ENCODE measurements around the gene MVP. TPM values are rescaled to one million over a fixed set of nuclear protein-coding genes. Genes with fewer than 3 reads are reported as not detected.
"Not testable (repeated sequence)": the region's sequence is repeated elsewhere in the genome, so short reads cannot be mapped to it uniquely, and the experiment has no call there.

MVP gene
- 10 to 100 TPM; 30.7 to 30.8 TPM for total RNA-seq

DNA sequence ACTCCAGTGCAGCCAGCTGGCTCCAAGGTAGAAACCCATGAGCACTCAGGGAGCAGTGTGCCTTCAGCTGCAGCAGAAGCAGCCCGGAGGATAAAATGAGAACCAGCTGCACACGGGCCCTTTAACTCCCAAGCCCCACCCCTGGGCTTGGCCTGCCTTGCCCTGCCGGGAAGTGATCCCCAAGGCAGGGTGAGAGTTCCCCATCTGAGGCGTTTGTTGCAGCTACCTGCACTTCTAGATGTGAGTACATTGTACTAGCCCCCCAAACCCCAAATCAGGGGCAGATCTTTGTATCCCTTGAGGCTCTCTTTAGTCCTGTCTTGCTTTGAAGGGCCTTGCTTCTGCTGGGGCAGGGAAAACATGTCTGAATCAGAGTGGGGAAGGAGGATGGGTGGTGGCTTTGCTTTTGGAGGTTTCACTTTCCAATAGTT lies at the start of gene MVP:
Gene MVP (plus strand): TSS at position 192 of the 431 bp plus-strand sequence. CDS start 10,088 bp downstream, outside the sequence.
- peaks cover 4% of the 10 kb centered on the region for H3K27me3 Mint-ChIP-seq
- no peaks in the 10 kb centered on the region for H3K9me3 Mint-ChIP-seq
- H3K4me3 Mint-ChIP-seq = peak within 1 kb of the TSS; percentile 89
- H3K36me3 Mint-ChIP-seq = peaks cover 24% of the 10 kb centered on the region
- peak; percentile 59 for DNase-seq
- H3K4me1 Mint-ChIP-seq = peaks cover 65% of the 10 kb centered on the region
- peak within 1 kb of the TSS; percentile 94 for H3K27ac Mint-ChIP-seq

- H3K4me3 Mint-ChIP-seq, H3K27ac Mint-ChIP-seq, H3K9me3 Mint-ChIP-seq, H3K27me3 Mint-ChIP-seq, DNase-seq, H3K36me3 Mint-ChIP-seq: not testable (repeated sequence)
- H3K4me1 Mint-ChIP-seq = peaks cover 13% of the 10 kb centered on the region
Observed at GRCh38 chr16:29772330-29772729, 47.9 kb upstream of the MVP start.

- no peaks in the 10 kb centered on the region for H3K36me3 Mint-ChIP-seq
- no peaks in the 10 kb centered on the region for H3K9me3 Mint-ChIP-seq
Observed at GRCh38 chr16:29774730-29775129, 45.5 kb upstream of the MVP start.

GRCh38 chr16:29775742-29776408 lies 44.4 kb upstream of the MVP start:
- DNase-seq = no peak
- Mint-ChIP-seq H3K4me3 (no peak overlapping the region), H3K27ac (no peak overlapping the region), H3K4me1 (peaks cover 15% of the 10 kb centered on the region), H3K36me3 (no peaks in the 10 kb centered on the region), H3K9me3 (no peaks in the 10 kb centered on the region), H3K27me3 (no peaks in the 10 kb centered on the region)

More at GRCh38 chr16:29774730-29775129, 45.5 kb upstream of the MVP start:
- Mint-ChIP-seq H3K27ac (no peak overlapping the region), H3K4me3 (no peak overlapping the region), H3K4me1 (peaks cover 16% of the 10 kb centered on the region), H3K27me3 (no peaks in the 10 kb centered on the region)
- no peak for DNase-seq

GRCh38 chr16:29777576-29778350 lies 42.5 kb upstream of the MVP start, which contains the start of gene ZG16:
Gene ZG16 (plus strand): TSS chr16:29778256. CDS start chr16:29779267, 1,011 bp downstream.
- no peak within 1 kb of the TSS for H3K4me3 Mint-ChIP-seq
- H3K36me3 Mint-ChIP-seq = no peaks in the 10 kb centered on the region
- H3K27ac Mint-ChIP-seq = no peak within 1 kb of the TSS
- H3K9me3 Mint-ChIP-seq = no peaks in the 10 kb centered on the region
- DNase-seq = no peak
- peaks cover 17% of the 10 kb centered on the region for H3K4me1 Mint-ChIP-seq
- no peaks in the 10 kb centered on the region for H3K27me3 Mint-ChIP-seq

DNA sequence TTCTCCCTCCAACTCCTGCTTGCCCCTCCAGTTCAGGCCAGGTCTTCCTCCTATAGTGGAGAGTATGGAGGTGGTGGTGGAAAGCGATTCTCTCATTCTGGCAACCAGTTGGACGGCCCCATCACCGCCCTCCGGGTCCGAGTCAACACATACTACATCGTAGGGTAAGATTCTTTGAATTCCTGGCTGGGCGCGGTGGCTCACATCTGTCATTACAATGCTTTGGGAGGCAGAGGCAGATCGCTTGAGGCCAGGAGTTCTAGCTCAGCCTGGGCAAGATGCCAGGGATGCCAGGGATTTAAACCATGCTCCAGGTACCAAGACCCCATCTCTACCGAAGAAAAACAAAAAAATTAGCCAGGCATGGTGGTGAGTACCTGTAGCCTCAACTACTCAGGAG lies 40.8 kb upstream of the MVP start:
- Mint-ChIP-seq H3K4me1 (peaks cover 27% of the 10 kb centered on the region), H3K27me3 (no peaks in the 10 kb centered on the region), H3K36me3 (no peaks in the 10 kb centered on the region), H3K9me3 (peaks cover 5% of the 10 kb centered on the region), H3K4me3 (no peak overlapping the region), H3K27ac (no peak overlapping the region)
- DNase-seq = no peak

DNA sequence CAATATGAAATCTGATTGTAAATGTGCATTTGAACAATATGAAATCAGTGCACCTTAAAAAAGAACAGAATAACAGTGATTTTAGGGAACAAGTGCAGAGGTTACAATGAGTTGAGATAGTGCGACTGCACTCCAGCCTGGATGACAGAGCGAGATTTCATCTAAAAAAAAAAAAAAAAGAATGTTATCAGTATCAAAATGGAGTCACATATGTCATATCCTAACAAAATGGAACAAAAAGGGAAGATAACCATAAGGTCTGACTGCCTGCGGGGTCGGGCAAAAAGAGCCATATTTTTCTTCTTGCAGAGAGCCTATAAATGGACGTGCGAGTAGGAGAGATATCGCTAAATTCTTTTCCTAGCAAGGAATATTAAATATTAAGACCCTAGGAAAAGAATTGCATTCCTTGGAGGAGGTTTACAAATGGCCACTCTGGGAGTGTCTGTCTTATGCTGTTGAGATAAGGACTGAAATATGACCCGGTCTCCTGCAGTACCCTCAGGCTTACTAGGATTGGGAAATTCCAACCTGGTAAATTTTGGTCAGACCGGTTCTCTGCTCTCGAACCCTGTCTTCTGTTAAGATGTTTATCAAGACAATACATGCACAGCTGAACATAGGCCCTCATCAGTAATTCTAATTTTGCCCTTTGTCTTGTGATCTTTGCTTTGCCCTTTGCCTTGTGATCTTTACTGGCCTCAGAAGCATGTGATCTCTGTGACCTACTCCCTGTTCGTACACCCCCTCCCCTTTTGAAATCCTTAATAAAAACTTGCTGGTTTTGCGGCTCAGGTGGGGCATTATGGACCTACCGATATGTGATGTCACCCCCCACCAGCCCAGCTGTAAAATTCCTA lies 36.9 kb upstream of the MVP start:
- not testable (repeated sequence) for H3K27me3 Mint-ChIP-seq, H3K4me3 Mint-ChIP-seq, H3K27ac Mint-ChIP-seq, DNase-seq, H3K36me3 Mint-ChIP-seq, H3K9me3 Mint-ChIP-seq
- peaks cover 30% of the 10 kb centered on the region for H3K4me1 Mint-ChIP-seq

GRCh38 chr16:29784157-29784556 lies 36.1 kb upstream of the MVP start:
- peak; percentile 35 for DNase-seq
- H3K27me3 Mint-ChIP-seq = no peaks in the 10 kb centered on the region
- peaks cover 33% of the 10 kb centered on the region for H3K4me1 Mint-ChIP-seq
- no peak overlapping the region for H3K4me3 Mint-ChIP-seq
- H3K9me3 Mint-ChIP-seq = peaks cover 5% of the 10 kb centered on the region
- peak overlapping the region; percentile 11 for H3K27ac Mint-ChIP-seq
- H3K36me3 Mint-ChIP-seq = no peaks in the 10 kb centered on the region

- Mint-ChIP-seq H3K4me3 (peak overlapping the region; percentile 40), H3K36me3 (no peaks in the 10 kb centered on the region), H3K27me3 (no peaks in the 10 kb centered on the region), H3K4me1 (peaks cover 36% of the 10 kb centered on the region), H3K27ac (peak overlapping the region; percentile 42), H3K9me3 (peaks cover 5% of the 10 kb centered on the region)
- peak; percentile 72 for DNase-seq
Observed at GRCh38 chr16:29784901-29785500, 35.3 kb upstream of the MVP start.

- Mint-ChIP-seq H3K36me3 (peaks cover 16% of the 10 kb centered on the region), H3K4me1 (peaks cover 37% of the 10 kb centered on the region)
- not testable (repeated sequence) for H3K9me3 Mint-ChIP-seq, H3K27me3 Mint-ChIP-seq, H3K27ac Mint-ChIP-seq, H3K4me3 Mint-ChIP-seq, DNase-seq
Observed at GRCh38 chr16:29787155-29787554, 33.1 kb upstream of the MVP start.

- Mint-ChIP-seq H3K4me1 (peaks cover 41% of the 10 kb centered on the region), H3K27ac (peak overlapping the region; percentile 98), H3K9me3 (no peaks in the 10 kb centered on the region), H3K27me3 (no peaks in the 10 kb centered on the region), H3K36me3 (peaks cover 31% of the 10 kb centered on the region), H3K4me3 (peak overlapping the region; percentile 90)
- no peak for DNase-seq
Observed at GRCh38 chr16:29789775-29790182, 30.5 kb upstream of the MVP start.

- peak within 1 kb of the TSS; percentile 98 for H3K27ac Mint-ChIP-seq
- peaks cover 36% of the 10 kb centered on the region for H3K4me1 Mint-ChIP-seq
- no peaks in the 10 kb centered on the region for H3K27me3 Mint-ChIP-seq
Observed at GRCh38 chr16:29790183-29790948, 29.9 kb upstream of the MVP start, which contains the start of gene KIF22. Gene KIF22 (plus strand): TSS chr16:29790751. CDS start chr16:29790760, 9 bp downstream.

GRCh38 chr16:29790949-29791844 lies 29.1 kb upstream of the MVP start:
- Mint-ChIP-seq H3K36me3 (peaks cover 37% of the 10 kb centered on the region), H3K27ac (peak overlapping the region; percentile 98)
- DNase-seq = no peak

More at GRCh38 chr16:29790183-29790948, 29.9 kb upstream of the MVP start, which contains the start of gene KIF22:
- DNase-seq = peak; percentile 100
- Mint-ChIP-seq H3K36me3 (peaks cover 31% of the 10 kb centered on the region), H3K9me3 (no peaks in the 10 kb centered on the region), H3K4me3 (peak within 1 kb of the TSS; percentile 90)

More at GRCh38 chr16:29790949-29791844, 29.1 kb upstream of the MVP start:
- Mint-ChIP-seq H3K4me3 (peak overlapping the region; percentile 90), H3K27me3 (no peaks in the 10 kb centered on the region), H3K9me3 (no peaks in the 10 kb centered on the region), H3K4me1 (peaks cover 32% of the 10 kb centered on the region)

All from activated naive CD8-positive, alpha-beta T cell treated with anti-CD3 and anti-CD28 coated beads for 36 hours (primary cell).